DMS53 treated with DMSO at 0.1 percent for 48 hours (cell line): ENCODE results near the gene PAX8.
A peak's percentile ranks its signal among the peaks of the same experiment; 100 is the strongest.

Source experiments
- DNase-seq: peaks from one replicate; lab custom pipeline; 2025; ENCODE audit not compliant: unreplicated experiment; lab: John Stamatoyannopoulos, UW

PAX8 gene

GRCh38 chr2:113209011-113209645 lies 69.6 kb downstream of the PAX8 start:
- DNase-seq, result no peak

- DNase-seq, result no peak
These were observed 70.3 kb downstream of the PAX8 start for GRCh38 chr2:113208396-113208795.

- DNase-seq, result no peak
These were observed 71.7 kb downstream of the PAX8 start for GRCh38 chr2:113207021-113207420.

- DNase-seq, result peak; percentile 60
These were observed 72.5 kb downstream of the PAX8 start for GRCh38 chr2:113206251-113206650.

GRCh38 chr2:113203901-113204519 lies 74.7 kb downstream of the PAX8 start:
- DNase-seq, result peak; percentile 81

GRCh38 chr2:113203217-113203530 lies 75.5 kb downstream of the PAX8 start:
- no peak for DNase-seq

- DNase-seq, result no peak
These were observed 76.2 kb downstream of the PAX8 start for GRCh38 chr2:113202305-113203216.

GRCh38 chr2:113201496-113202304 lies 77.0 kb downstream of the PAX8 start:
- no peak for DNase-seq

GRCh38 chr2:113200736-113201490 lies 77.8 kb downstream of the PAX8 start:
- no peak for DNase-seq

GRCh38 chr2:113200236-113200635 lies 78.5 kb downstream of the PAX8 start:
- DNase-seq, result no peak

GRCh38 chr2:113198790-113199612 lies 79.7 kb downstream of the PAX8 start:
- DNase-seq, result peak; percentile 85

GRCh38 chr2:113198048-113198789 lies 80.5 kb downstream of the PAX8 start:
- no peak for DNase-seq

GRCh38 chr2:113197347-113198047 lies 81.2 kb downstream of the PAX8 start:
- DNase-seq, result no peak

GRCh38 chr2:113196839-113197238 lies 81.9 kb downstream of the PAX8 start:
- no peak for DNase-seq

GRCh38 chr2:113195923-113196501 lies 82.7 kb downstream of the PAX8 start:
- DNase-seq, result no peak

- no peak for DNase-seq
These were observed 86.1 kb downstream of the PAX8 start for GRCh38 chr2:113192459-113193100.

- no peak for DNase-seq
These were observed 87.8 kb downstream of the PAX8 start for GRCh38 chr2:113190871-113191270.

- no peak for DNase-seq
These were observed 91.0 kb downstream of the PAX8 start for GRCh38 chr2:113187771-113188170.
